GM18502 (cell line): ENCODE data around the gene CMAS.
A peak's percentile ranks its signal among the peaks of the same experiment; 100 is the strongest.

Experiments
- ATAC-seq: cut with Tn5 transposase; IDR thresholded peaks from one replicate; pipeline ENCODE4 v1.9.1; 2021; ENCODE audit warnings: mild to moderate bottlenecking; ENCODE audit not compliant: unreplicated experiment, poor library complexity

CMAS gene

DNA sequence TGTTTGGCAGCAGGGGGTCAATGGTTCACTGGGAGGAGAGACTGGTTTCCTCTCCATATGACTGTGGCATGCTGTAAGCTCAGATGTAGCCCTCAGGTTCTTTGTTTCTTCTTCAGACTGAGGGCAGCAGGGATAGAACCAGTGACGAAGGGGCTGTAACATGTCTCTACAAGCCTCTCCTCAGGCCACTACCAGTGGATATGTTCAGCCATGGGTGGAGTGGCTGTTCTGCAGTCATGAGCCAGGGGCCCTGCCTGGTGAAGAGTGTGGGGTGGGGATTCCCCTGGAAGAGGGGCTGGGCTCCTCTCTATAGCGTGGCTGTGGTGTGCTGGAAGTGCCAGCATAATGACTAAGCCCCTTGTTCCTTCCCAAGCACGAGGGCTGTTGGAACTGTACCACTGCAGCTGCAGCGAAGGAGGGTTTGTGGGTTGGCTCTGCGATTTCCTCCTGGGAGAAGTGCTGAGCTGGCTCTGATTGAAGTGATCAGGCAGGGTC lies 55.8 kb downstream of the CMAS start:
- ATAC-seq: peak; percentile 39

GRCh38 chr12:22103418-22103817 lies 57.4 kb downstream of the CMAS start:
- ATAC-seq: no peak

DNA sequence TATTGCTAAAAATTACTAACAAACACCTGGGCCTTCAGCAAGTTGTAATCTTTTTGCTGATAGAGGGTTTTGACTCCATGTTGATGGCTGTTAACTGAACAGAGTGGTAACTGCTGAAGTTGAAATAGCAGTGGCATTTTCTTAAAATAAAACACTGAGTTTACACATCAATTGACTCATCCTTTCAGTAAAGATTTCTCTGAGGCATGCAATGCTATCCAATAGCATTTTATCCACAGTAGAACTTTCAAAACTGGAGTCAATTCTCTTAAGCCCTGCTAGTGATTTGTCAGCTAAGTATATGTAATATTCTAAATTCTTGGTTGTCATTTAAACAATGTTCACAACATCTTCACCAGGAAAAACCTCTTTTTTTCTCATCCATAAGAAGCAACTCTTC lies 59.5 kb downstream of the CMAS start:
- no peak for ATAC-seq

DNA sequence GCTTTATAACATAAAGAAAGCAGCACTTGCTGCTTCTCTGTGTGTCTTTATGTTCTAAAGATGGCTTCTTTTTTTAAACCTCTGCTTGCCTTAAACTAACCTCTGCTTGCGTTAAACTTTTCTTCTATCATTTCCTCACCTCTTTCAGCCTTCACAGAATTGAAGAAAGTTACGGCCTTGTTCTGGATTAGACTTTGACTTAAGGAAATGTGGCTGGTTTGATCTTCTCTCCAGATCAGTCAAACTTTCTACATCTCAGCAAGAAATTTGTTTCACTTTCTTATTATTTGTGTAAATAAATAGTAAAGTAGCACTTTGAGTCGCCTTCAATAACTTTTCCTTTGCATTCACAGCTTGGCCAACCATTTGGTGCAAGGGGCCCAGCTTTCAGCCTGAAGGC lies 64.2 kb downstream of the CMAS start:
- no peak for ATAC-seq
